A673 (cell line): ENCODE data around the gene MMP28. TPM values are rescaled to one million over a fixed set of nuclear protein-coding genes. Genes with fewer than 3 reads are reported as not detected.

Experiments used
- BruUV-seq: library from RNA; stranded (reverse); fragments of 400-500 nt; replicated peaks from 2 replicates; lab custom pipeline; 2021; lab: Mats Ljungman, UMichigan
- CTCF ChIA-PET: fragments of 300-600 bp; sonication (Branson Sonifier 250); formaldehyde crosslinking; loops from one replicate; lab custom pipeline; 2022; ENCODE audit warnings: antibody characterized with exemption; lab: Charles Lee
- POLR2A ChIA-PET: fragments of 300-600 bp; sonication (Branson Sonifier 250); formaldehyde crosslinking; loops from one replicate; lab custom pipeline; 2022; ENCODE audit warnings: antibody characterized with exemption; ENCODE audit not compliant: low non-redundant PET; lab: Charles Lee
- DNase-seq: peaks from one replicate; pipeline ENCODE4 v3.0.0-alpha.2; 2015; ENCODE audit warnings: low spot score
- H3K27ac ChIP-seq: fragments of 200-600 bp; sonication (generic); 2 replicates; pipeline ENCODE4 v1.5.1; 2016; ENCODE audit warnings: mixed run types, low read depth, mild to moderate bottlenecking, mixed read lengths, antibody characterized with exemption, low read length; ENCODE audit not compliant: poor library complexity, severe bottlenecking
- H3K27me3 ChIP-seq: fragments of 200-600 bp; sonication (generic); replicated peaks from 2 replicates; pipeline ENCODE4 v1.6.1; 2017; ENCODE audit warnings: mixed run types, low read depth, mild to moderate bottlenecking, mixed read lengths, antibody characterized with exemption, low read length; ENCODE audit not compliant: insufficient read depth, poor library complexity
- H3K36me3 ChIP-seq: fragments of 200-600 bp; sonication (generic); 2 replicates; pipeline ENCODE4 v1.6.1; 2016; ENCODE audit warnings: mixed run types, mild to moderate bottlenecking, mixed read lengths, antibody characterized with exemption, low read length; ENCODE audit not compliant: insufficient read depth, poor library complexity, severe bottlenecking
- H3K4me1 ChIP-seq: fragments of 200-600 bp; sonication (generic); 2 replicates; pipeline ENCODE4 v1.6.1; 2017; ENCODE audit warnings: mixed run types, mild to moderate bottlenecking, mixed read lengths, antibody characterized with exemption, low read length; ENCODE audit not compliant: insufficient read depth, poor library complexity, severe bottlenecking
- H3K4me3 ChIP-seq: fragments of 200-600 bp; sonication (generic); 2 replicates; pipeline ENCODE4 v1.5.1; 2016; ENCODE audit warnings: low read depth, mixed run types, mild to moderate bottlenecking, mixed read lengths, low read length; ENCODE audit not compliant: poor library complexity, severe bottlenecking
- H3K9me3 ChIP-seq: fragments of 200-600 bp; sonication (generic); 2 replicates; pipeline ENCODE4 v1.6.1; 2016; ENCODE audit warnings: mixed run types, low read depth, mild to moderate bottlenecking, mixed read lengths, antibody characterized with exemption, low read length; ENCODE audit not compliant: poor library complexity, severe bottlenecking
- EZH2 ChIP-seq: fragments of 200-600 bp; sonication (generic); IDR thresholded peaks from 2 replicates; pipeline ENCODE4 v1.6.1; 2017; ENCODE audit warnings: borderline replicate concordance, low read depth, mild to moderate bottlenecking, mixed read lengths, antibody characterized with exemption, low read length; ENCODE audit not compliant: poor library complexity, severe bottlenecking
- intact Hi-C: fragments of 100-400 bp; cut with micrococcal nuclease; formaldehyde crosslinking; loops from one replicate; pipeline ENCODE4 v1.10.0; 2022; ENCODE audit not compliant: unreplicated experiment
- total RNA-seq: library from RNA; stranded (reverse); gene quantifications from 2 replicates; pipeline ENCODE4 v1.2.3, GENCODE V29; 2021
- TF ChIP-seq, protein P1 (sequence below): fragments of 300-800, 200-600 bp; sonication (generic); conservative IDR thresholded peaks from 2 replicates; pipeline ENCODE4 v1.5.1; 2017; ENCODE audit warnings: low read depth, mild to moderate bottlenecking, antibody characterized with exemption, low read length, moderate library complexity, mixed read lengths

Gene MMP28
- total RNA-seq, 1 experiment from 2014 or later: not detected

DNA sequence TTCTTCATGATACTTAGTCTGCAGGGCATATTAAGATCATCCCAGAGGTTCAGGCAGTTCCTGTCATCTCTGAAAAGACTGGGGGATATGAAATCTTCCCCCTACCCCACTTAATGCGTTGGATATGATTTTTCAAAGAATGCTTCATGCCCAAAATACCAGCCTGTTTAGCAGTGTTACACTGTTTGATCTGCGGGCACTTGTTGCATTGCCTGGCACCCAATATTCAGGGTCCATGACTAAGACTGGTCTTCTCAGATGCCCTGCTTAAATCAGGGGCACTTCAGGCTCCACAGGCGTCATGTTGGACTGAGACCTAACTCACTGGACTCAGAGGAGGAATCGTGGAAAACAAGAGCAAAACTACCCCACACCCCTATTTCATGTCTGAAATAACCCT lies 70.4 kb downstream of the MMP28 start:
- Histone ChIP-seq H3K9me3 (no peaks in the 10 kb centered on the region), H3K27me3 (no peaks in the 10 kb centered on the region), H3K4me3 (no peak overlapping the region), H3K27ac (no peak overlapping the region), H3K36me3 (peaks cover 4% of the 10 kb centered on the region), H3K4me1 (peaks cover 12% of the 10 kb centered on the region)
- BruUV-seq: no TSS peak
- intact Hi-C loops: no loop called here
- ChIA-PET POLR2A (no interaction called here), CTCF (no interaction called here)
- no peak for DNase-seq
- TF ChIP-seq, protein P1, sequence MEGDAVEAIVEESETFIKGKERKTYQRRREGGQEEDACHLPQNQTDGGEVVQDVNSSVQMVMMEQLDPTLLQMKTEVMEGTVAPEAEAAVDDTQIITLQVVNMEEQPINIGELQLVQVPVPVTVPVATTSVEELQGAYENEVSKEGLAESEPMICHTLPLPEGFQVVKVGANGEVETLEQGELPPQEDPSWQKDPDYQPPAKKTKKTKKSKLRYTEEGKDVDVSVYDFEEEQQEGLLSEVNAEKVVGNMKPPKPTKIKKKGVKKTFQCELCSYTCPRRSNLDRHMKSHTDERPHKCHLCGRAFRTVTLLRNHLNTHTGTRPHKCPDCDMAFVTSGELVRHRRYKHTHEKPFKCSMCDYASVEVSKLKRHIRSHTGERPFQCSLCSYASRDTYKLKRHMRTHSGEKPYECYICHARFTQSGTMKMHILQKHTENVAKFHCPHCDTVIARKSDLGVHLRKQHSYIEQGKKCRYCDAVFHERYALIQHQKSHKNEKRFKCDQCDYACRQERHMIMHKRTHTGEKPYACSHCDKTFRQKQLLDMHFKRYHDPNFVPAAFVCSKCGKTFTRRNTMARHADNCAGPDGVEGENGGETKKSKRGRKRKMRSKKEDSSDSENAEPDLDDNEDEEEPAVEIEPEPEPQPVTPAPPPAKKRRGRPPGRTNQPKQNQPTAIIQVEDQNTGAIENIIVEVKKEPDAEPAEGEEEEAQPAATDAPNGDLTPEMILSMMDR: no peak

DNA sequence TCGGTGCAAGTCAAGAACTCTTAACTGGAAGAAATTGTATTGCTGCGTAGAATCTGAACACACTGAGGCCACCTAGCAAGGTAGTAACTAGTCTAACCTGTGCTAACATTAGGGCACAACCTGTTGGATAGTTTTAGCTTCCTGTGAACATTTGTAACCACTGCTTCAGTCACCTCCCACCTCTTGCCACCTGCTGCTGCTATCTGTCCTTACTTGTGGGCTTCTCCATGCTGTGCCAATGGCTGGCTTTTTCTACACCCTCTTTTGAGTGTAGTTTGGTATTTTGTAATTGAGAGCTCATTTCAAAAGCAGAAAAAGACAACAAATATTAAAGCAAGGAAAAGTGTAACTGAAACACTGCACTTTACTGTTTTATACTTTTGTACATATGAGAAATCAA lies 71.7 kb downstream of the MMP28 start:
- no TSS peak for BruUV-seq

DNA sequence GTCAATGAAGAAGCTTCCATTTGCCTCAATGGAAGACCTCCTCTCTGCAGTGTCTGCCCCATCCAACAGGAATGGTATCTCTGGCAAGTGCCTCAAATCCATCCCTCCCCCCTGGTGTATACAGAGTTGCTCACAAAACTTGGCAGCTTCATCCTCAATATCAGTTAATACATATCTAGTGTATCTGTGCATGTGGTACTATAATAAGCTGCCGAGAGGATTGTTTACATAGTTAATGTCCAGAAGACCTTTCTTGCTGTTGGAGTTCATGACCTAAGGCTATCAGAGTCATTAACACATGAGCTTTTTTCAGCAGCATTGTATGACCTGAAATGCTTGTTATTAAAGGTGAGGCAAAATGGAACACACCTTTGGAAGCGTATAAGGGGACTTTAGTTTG lies 78.0 kb downstream of the MMP28 start:
- Histone ChIP-seq H3K36me3 (peaks cover 3% of the 10 kb centered on the region), H3K27ac (no peak overlapping the region), H3K27me3 (no peaks in the 10 kb centered on the region), H3K4me1 (no peaks in the 10 kb centered on the region), H3K4me3 (no peak overlapping the region), H3K9me3 (no peaks in the 10 kb centered on the region)
- BruUV-seq: no TSS peak
- POLR2A ChIA-PET: no interaction called here
- CTCF ChIA-PET: no interaction called here
- no peak for DNase-seq
- intact Hi-C loops: no loop called here
- no peak for TF ChIP-seq EZH2
- TF ChIP-seq, protein P1: no peak

More for the DNA sequence above, 71.7 kb downstream of the MMP28 start:
- Histone ChIP-seq H3K4me1 (peaks cover 12% of the 10 kb centered on the region), H3K36me3 (peaks cover 6% of the 10 kb centered on the region), H3K27ac (no peak overlapping the region), H3K4me3 (no peak overlapping the region), H3K27me3 (no peaks in the 10 kb centered on the region), H3K9me3 (no peaks in the 10 kb centered on the region)
- intact Hi-C loops: no loop called here
- CTCF ChIA-PET: no interaction called here
- POLR2A ChIA-PET: no interaction called here
- DNase-seq: no peak
- TF ChIP-seq, protein P1: no peak
- TF ChIP-seq EZH2: no peak
